IMR-90 (cell line): ENCODE measurements around the gene AGXT2. TPM values are rescaled to one million over a fixed set of nuclear protein-coding genes. Genes with fewer than 3 reads are reported as not detected.

Experiments
- ATAC-seq: fragments of 200-7000 bp; cut with Tn5 transposase; 2 replicates; pipeline ENCODE4 v1.9.1; 2020; ENCODE audit warnings: low read depth, mild to moderate bottlenecking, moderate library complexity
- BruUV-seq: library from RNA; stranded (reverse); fragments of 400-500 nt; replicated peaks from 2 replicates; lab custom pipeline; 2021; lab: Mats Ljungman, UMichigan
- CTCF ChIA-PET: fragments of 300-600 bp; formaldehyde crosslinking; extraction: SDS; loops from one replicate; lab custom pipeline; 2021; ENCODE audit warnings: antibody characterized with exemption; lab: Yijun Ruan, JAX
- POLR2A ChIA-PET: fragments of 300-600 bp; sonication (Branson Sonifier 250); formaldehyde crosslinking; loops from one replicate; lab custom pipeline; 2022; ENCODE audit warnings: antibody characterized with exemption; ENCODE audit not compliant: unreplicated experiment; lab: Charles Lee
- DNase-seq: peaks from one replicate; pipeline ENCODE4 v3.0.0; 2013
- H2AFZ ChIP-seq: replicated peaks from 2 replicates; pipeline ENCODE3; 2013; ENCODE audit warnings: low read length, mild to moderate bottlenecking; ENCODE audit not compliant: poor library complexity
- H2AK5ac ChIP-seq: 2 replicates; pipeline ENCODE4 v1.6.1; 2013; ENCODE audit warnings: low read depth, low read length, inconsistent platforms
- H2AK9ac ChIP-seq: replicated peaks from 2 replicates; pipeline ENCODE3; 2013; ENCODE audit warnings: mild to moderate bottlenecking, low read depth, low read length, moderate library complexity; ENCODE audit not compliant: poor library complexity
- H2BK120ac ChIP-seq: 2 replicates; pipeline ENCODE4 v1.6.1; 2013; ENCODE audit warnings: low read depth, low read length, inconsistent platforms
- H2BK15ac ChIP-seq: 3 replicates; pipeline ENCODE4 v1.6.1; 2013; ENCODE audit warnings: low read depth, low read length, inconsistent platforms
- H2BK20ac ChIP-seq: 2 replicates; pipeline ENCODE4 v1.6.1; 2013; ENCODE audit warnings: low read depth, mild to moderate bottlenecking, inconsistent platforms, low read length, moderate library complexity
- H2BK5ac ChIP-seq: 2 replicates; pipeline ENCODE4 v1.6.1; 2013; ENCODE audit warnings: mild to moderate bottlenecking, low read depth, low read length, inconsistent platforms; ENCODE audit not compliant: poor library complexity, severe bottlenecking
- H3K14ac ChIP-seq: replicated peaks from 2 replicates; pipeline ENCODE4 v1.6.1; 2013; ENCODE audit warnings: low read depth, low read length, inconsistent platforms
- H3K18ac ChIP-seq: 2 replicates; pipeline ENCODE4 v1.6.1; 2013; ENCODE audit warnings: low read depth, low read length, control low read depth
- H3K23ac ChIP-seq: 2 replicates; pipeline ENCODE4 v1.6.1; 2013; ENCODE audit warnings: low read depth, low read length, inconsistent platforms
- H3K27ac ChIP-seq: 2 replicates; pipeline ENCODE4 v1.5.1; 2013; ENCODE audit warnings: mild to moderate bottlenecking, control low read depth, low read length; ENCODE audit not compliant: insufficient read depth
- H3K27me3 ChIP-seq: 2 replicates; pipeline ENCODE4 v1.6.1; 2013; ENCODE audit warnings: low read length; ENCODE audit not compliant: control insufficient read depth, insufficient read depth
- H3K36me3 ChIP-seq: 2 replicates; pipeline ENCODE4 v1.6.1; 2013; ENCODE audit warnings: low read length, mixed read lengths; ENCODE audit not compliant: control insufficient read depth, insufficient read depth
- H3K4ac ChIP-seq: 2 replicates; pipeline ENCODE4 v1.6.1; 2013; ENCODE audit warnings: low read depth, low read length, inconsistent platforms
- H3K4me1 ChIP-seq: 2 replicates; pipeline ENCODE4 v1.6.1; 2013; ENCODE audit warnings: low read length, mixed read lengths; ENCODE audit not compliant: control insufficient read depth, insufficient read depth
- H3K4me2 ChIP-seq: 2 replicates; pipeline ENCODE4 v1.6.1; 2013; ENCODE audit warnings: low read depth, mild to moderate bottlenecking, control low read depth, low read length, moderate library complexity
- H3K4me3 ChIP-seq: 2 replicates; pipeline ENCODE4 v1.5.1; 2013; ENCODE audit warnings: low read depth, mild to moderate bottlenecking, control low read depth, low read length, moderate library complexity; ENCODE audit not compliant: insufficient read depth
- H3K56ac ChIP-seq: 2 replicates; pipeline ENCODE4 v1.6.1; 2013; ENCODE audit warnings: low read length, inconsistent platforms; ENCODE audit not compliant: insufficient read depth; ENCODE audit errors: extremely low read depth
- H3K79me1 ChIP-seq, 2 experiments: 2 replicates each; pipeline ENCODE4 v1.6.1; 2013; ENCODE audit warnings: low read length in 2 of 2, inconsistent platforms in 1 of 2, low read depth in 1 of 2
- H3K9ac ChIP-seq: 2 replicates; pipeline ENCODE4 v1.6.1; 2013; ENCODE audit warnings: low read depth, low read length, control low read depth
- H3K9me1 ChIP-seq: 2 replicates; pipeline ENCODE4 v1.6.1; 2013; ENCODE audit warnings: low read length, inconsistent platforms; ENCODE audit not compliant: insufficient read depth
- H3K9me3 ChIP-seq: 2 replicates; pipeline ENCODE4 v1.6.1; 2013; ENCODE audit warnings: low read length; ENCODE audit not compliant: control insufficient read depth, insufficient read depth
- H4K20me1 ChIP-seq: 2 replicates; pipeline ENCODE4 v1.6.1; 2013; ENCODE audit warnings: low read length, inconsistent platforms; ENCODE audit not compliant: insufficient read depth
- H4K5ac ChIP-seq: 2 replicates; pipeline ENCODE4 v1.6.1; 2013; ENCODE audit warnings: mild to moderate bottlenecking, low read depth, low read length, control low read depth
- H4K8ac ChIP-seq, 2 experiments: 2 replicates each; pipeline ENCODE4 v1.6.1; 2013; ENCODE audit warnings: low read depth in 2 of 2, low read length in 2 of 2, control low read depth in 1 of 2, inconsistent platforms in 1 of 2
- H4K91ac ChIP-seq: 2 replicates; pipeline ENCODE4 v1.6.1; 2013; ENCODE audit warnings: low read depth, low read length, inconsistent platforms; ENCODE audit not compliant: insufficient read depth
- BHLHE40 ChIP-seq: fragments of 150-350 bp; IDR thresholded peaks from 2 replicates; pipeline ENCODE4 v1.6.1; 2016; ENCODE audit warnings: mild to moderate bottlenecking, low read depth, low read length
- CEBPB ChIP-seq: IDR thresholded peaks from 2 replicates; pipeline ENCODE4 v1.6.1; 2012; ENCODE audit warnings: low read depth, low read length, improper control_type of control experiment
- ELK1 ChIP-seq: fragments of 150-350 bp; IDR thresholded peaks from 2 replicates; pipeline ENCODE4 v1.6.1; 2016; ENCODE audit warnings: low read depth, mild to moderate bottlenecking, low read length, moderate library complexity, borderline replicate concordance
- FOS ChIP-seq: fragments of 150-350 bp; IDR thresholded peaks from 2 replicates; pipeline ENCODE4 v1.6.1; 2016; ENCODE audit warnings: low read depth, low read length
- RAD21 ChIP-seq: IDR thresholded peaks from 2 replicates; pipeline ENCODE4 v1.6.1; 2012; ENCODE audit warnings: low read length, improper control_type of control experiment
- RCOR1 ChIP-seq: IDR thresholded peaks from 2 replicates; pipeline ENCODE4 v1.6.1; 2012; ENCODE audit warnings: mild to moderate bottlenecking, low read length, improper control_type of control experiment; ENCODE audit not compliant: insufficient replicate concordance
- USF2 ChIP-seq: fragments of 150-350 bp; IDR thresholded peaks from 2 replicates; pipeline ENCODE4 v1.6.1; 2017; ENCODE audit warnings: mild to moderate bottlenecking, antibody characterized with exemption, low read length, low read depth
- WGBS, 2 experiments: methylation state at CpG; one replicate each; pipeline versions ENCODE4 v1.1.5 to v1.1.7; 2013; ENCODE audit warnings: missing lambda C conversion rate in 2 of 2; ENCODE audit not compliant: insufficient read length in 1 of 2; ENCODE audit errors: extremely low coverage in 2 of 2; 5-methylcytosine and 5-hydroxymethylcytosine counted together
- dilution Hi-C: fragments of 300-500 bp; cut with HindIII; formaldehyde crosslinking; loops from one replicate; pipeline ENCODE4 v1.14.3; 2018; ENCODE audit warnings: low sequenced_read_pairs; ENCODE audit not compliant: unreplicated experiment
- in situ Hi-C: fragments of 300-500 bp; cut with MboI; formaldehyde crosslinking; loops from 3 replicates; pipeline ENCODE4 v1.14.3; 2019; ENCODE audit warnings: low sequenced_read_pairs, inconsistent platforms, mixed read lengths
- intact Hi-C: fragments of 100-400 bp; cut with micrococcal nuclease; formaldehyde crosslinking; loops from 2 replicates; pipeline ENCODE4 v1.10.0; 2022
- polyA plus RNA-seq, 3 experiments: library from polyadenylated mRNA; depleted of rRNA; stranded (reverse); fragments of >200 nt; gene quantifications; 2 replicates each; pipeline ENCODE4 v1.2.3, GENCODE V29; 2012; ENCODE audit warnings: low replicate concordance in 1 of 3
- total RNA-seq: library from RNA; depleted of rRNA; stranded (reverse); fragments of >200 nt; gene quantifications from 2 replicates; pipeline ENCODE4 v1.2.3, GENCODE V29; 2012

The AGXT2 gene
- total and polyA plus RNA-seq, 2 of the 4 experiments (the other 2 are of a cell fraction): not detected

GRCh38 chr5:35031276-35031675 lies 16.5 kb downstream of the AGXT2 start:
- no peaks in the 10 kb centered on the region for H3K79me1 ChIP-seq
- H3K4me2 ChIP-seq: no peak overlapping the region
- H2BK15ac ChIP-seq: no peak overlapping the region
- no peaks in the 10 kb centered on the region for H3K9me3 ChIP-seq
- dilution Hi-C loops: no loop called here
- H2BK120ac ChIP-seq: no peak overlapping the region
- no peak overlapping the region for H4K91ac ChIP-seq
- no TSS peak for BruUV-seq
- H3K4ac ChIP-seq: no peak overlapping the region
- CTCF ChIA-PET: no interaction called here
- H3K27me3 ChIP-seq: no peaks in the 10 kb centered on the region; the same call in 1 of the 2 replicates
- no peak overlapping the region for H4K8ac ChIP-seq
- no peak overlapping the region; the same call in 1 of the 2 replicates for H3K18ac ChIP-seq
- no peak overlapping the region for H3K27ac ChIP-seq
- no peak overlapping the region for H4K5ac ChIP-seq
- H2BK5ac ChIP-seq: no peak overlapping the region
- no peak overlapping the region for H3K23ac ChIP-seq
- 0 out of 2 replicates have a peak, but pooled peaks have one; percentile 19 for ATAC-seq
- WGBS, 2 experiments: no CpG with 5 or more reads among the region's 5 CpGs
- 0 out of 2 replicates have a peak overlapping the region, but pooled peaks have one; percentile 6 for H3K14ac ChIP-seq
- in situ Hi-C loops: no loop called here
- H3K36me3 ChIP-seq: no peaks in the 10 kb centered on the region
- no peak overlapping the region for H3K56ac ChIP-seq
- no peak overlapping the region for H2BK20ac ChIP-seq
- H2AK5ac ChIP-seq: no peak overlapping the region
- POLR2A ChIA-PET: no interaction called here
- no peak overlapping the region for H2AFZ ChIP-seq
- peaks cover 4% of the 10 kb centered on the region; the same call in 1 of the 2 replicates for H3K4me1 ChIP-seq
- no peaks in the 10 kb centered on the region for H3K9me1 ChIP-seq
- DNase-seq: peak; percentile 66
- H2AK9ac ChIP-seq: no peak overlapping the region
- intact Hi-C loops: no loop called here
- no peak overlapping the region for H3K9ac ChIP-seq
- H3K4me3 ChIP-seq: no peak overlapping the region
- TF ChIP-seq CEBPB (no peak), FOS (no peak), ELK1 (no peak), RCOR1 (no peak), RAD21 (no peak), BHLHE40 (no peak), USF2 (no peak)
- no peaks in the 10 kb centered on the region for H4K20me1 ChIP-seq
